HepG2 (cell line): Measurements from ENCODE around the gene WHAMM. TPM values are rescaled to one million over a fixed set of nuclear protein-coding genes. Genes with fewer than 3 reads are reported as not detected.
"Not testable (repeated sequence)": the region's sequence is repeated elsewhere in the genome, so short reads cannot be mapped to it uniquely, and the experiment has no call there.

Experiments used
- ATAC-seq: fragments of 200-7000 bp; cut with Tn5 transposase; 3 replicates; pipeline ENCODE4 v1.9.1; 2020; ENCODE audit warnings: mild to moderate bottlenecking, moderate library complexity
- BruUV-seq: library from RNA; stranded (reverse); fragments of 400-500 nt; replicated peaks from 2 replicates; lab custom pipeline; 2021; lab: Mats Ljungman, UMichigan
- CTCF ChIA-PET: fragments of 300-600 bp; formaldehyde crosslinking; extraction: SDS; loops from one replicate; lab custom pipeline; 2021; ENCODE audit warnings: low total read pairs, inconsistent platforms, low intra/inter-chr PET ratio; lab: Yijun Ruan, JAX
- POLR2A ChIA-PET: fragments of 350-600 bp; sonication (Branson Sonifier 250); formaldehyde crosslinking; loops from one replicate; lab custom pipeline; 2020; ENCODE audit warnings: antibody characterized with exemption, inconsistent platforms; lab: Yijun Ruan, JAX
- DNase-seq: peaks from one replicate; pipeline ENCODE4 v3.0.0-alpha.2; 2015; ENCODE audit warnings: low spot score
- FAIRE-seq: peaks from 3 replicates; lab custom pipeline; 2011; peaks lifted over from hg19 to GRCh38; lab: Jason Lieb, UNC
- H2AFZ ChIP-seq: one replicate; pipeline ENCODE4 v1.6.1; 2011; ENCODE audit warnings: low read length, inconsistent platforms
- H3K27ac ChIP-seq: fragments of 300-600 bp; 3 replicates; pipeline ENCODE4 v1.8.0; 2011; ENCODE audit warnings: mixed run types, mild to moderate bottlenecking, mixed read lengths, low read length, inconsistent platforms; ENCODE audit not compliant: insufficient read depth; ENCODE audit errors: extremely low read length
- H3K27me3 ChIP-seq, 2 experiments: fragments of 200-600 bp in 1 of 2; 2 replicates in 1 of 2; 3 replicates in 1 of 2; pipeline versions ENCODE4 v1.6.0 to v1.8.0; 2011; ENCODE audit warnings: low read length in 2 of 2, mild to moderate bottlenecking in 2 of 2, moderate library complexity in 2 of 2, inconsistent platforms in 1 of 2; ENCODE audit not compliant: insufficient read depth in 2 of 2, control insufficient read depth in 1 of 2
- H3K36me3 ChIP-seq, 2 experiments: fragments of 200-600 bp in 1 of 2; replicated peaks in 1 of 2; 2 replicates in 1 of 2; 3 replicates in 1 of 2; pipeline versions ENCODE4 v1.5.1 to v1.8.0; 2011; ENCODE audit warnings: low read length in 2 of 2, inconsistent platforms in 1 of 2; ENCODE audit not compliant: insufficient read depth in 2 of 2, control insufficient read depth in 1 of 2
- H3K4me1 ChIP-seq: 2 replicates; pipeline ENCODE4 v1.5.1; 2012; ENCODE audit warnings: low read length, inconsistent platforms; ENCODE audit not compliant: insufficient read depth
- H3K4me2 ChIP-seq: 2 replicates; pipeline ENCODE4 v1.6.0; 2011; ENCODE audit warnings: low read depth, low read length, inconsistent platforms
- H3K4me3 ChIP-seq, 3 experiments: fragments of 200-600 bp in 1 of 3; sonication (generic), shearing (Covaris generic) in 1 of 3; replicated peaks in 1 of 3; 2 replicates each; pipeline ENCODE4 v1.5.1; 2011 to 2016; ENCODE audit warnings: low read length in 3 of 3, inconsistent platforms in 2 of 3, low read depth in 2 of 3, mild to moderate bottlenecking in 2 of 3, control low read depth in 1 of 3, mixed read lengths in 1 of 3; ENCODE audit not compliant: insufficient read depth in 1 of 3
- H3K79me2 ChIP-seq: one replicate; pipeline ENCODE4 v1.6.1; 2011; ENCODE audit warnings: low read length, inconsistent platforms; ENCODE audit not compliant: insufficient read depth
- H3K9ac ChIP-seq: 2 replicates; pipeline ENCODE4 v1.6.0; 2011; ENCODE audit warnings: mild to moderate bottlenecking, low read depth, low read length, inconsistent platforms; ENCODE audit not compliant: insufficient read depth
- H3K9me3 ChIP-seq: 2 replicates; pipeline ENCODE4 v1.5.1; 2012; ENCODE audit warnings: mild to moderate bottlenecking, low read length
- H4K20me1 ChIP-seq: 2 replicates; pipeline ENCODE4 v1.6.0; 2011; ENCODE audit warnings: inconsistent platforms, mild to moderate bottlenecking, low read length, moderate library complexity; ENCODE audit not compliant: insufficient read depth
- ARID2 ChIP-seq: sonication (generic); formaldehyde crosslinking; IDR thresholded peaks from 2 replicates; pipeline ENCODE4 v1.8.1; 2022; ENCODE audit warnings: mild to moderate bottlenecking, missing genetic modification reagents, borderline replicate concordance
- BRF2 ChIP-seq: sonication (generic); formaldehyde crosslinking; IDR thresholded peaks from 2 replicates; pipeline ENCODE4 v1.8.1; 2022; ENCODE audit warnings: mild to moderate bottlenecking, missing genetic modification reagents
- ELF4 ChIP-seq: sonication (generic); formaldehyde crosslinking; IDR thresholded peaks from 2 replicates; pipeline ENCODE4 v1.5.0; 2020; ENCODE audit warnings: missing genetic modification reagents, mild to moderate bottlenecking, moderate library complexity, borderline replicate concordance
- JARID2 ChIP-seq: sonication (generic); formaldehyde crosslinking; IDR thresholded peaks from 2 replicates; pipeline ENCODE4 v1.8.1; 2023; ENCODE audit warnings: missing genetic modification reagents, inconsistent platforms; ENCODE audit not compliant: insufficient replicate concordance
- JUN ChIP-seq: sonication (generic); formaldehyde crosslinking; IDR thresholded peaks from 2 replicates; pipeline ENCODE4 v1.4.0; 2020; ENCODE audit warnings: mild to moderate bottlenecking, missing genetic modification reagents
- PHF21A ChIP-seq: sonication (generic); formaldehyde crosslinking; IDR thresholded peaks from 2 replicates; pipeline ENCODE4 v1.5.0; 2020; ENCODE audit warnings: mild to moderate bottlenecking, missing genetic modification reagents
- SKI ChIP-seq: fragments of 450-650 bp; IDR thresholded peaks from one replicate; pipeline ENCODE4 v1.6.1; 2018; ENCODE audit warnings: mild to moderate bottlenecking; ENCODE audit not compliant: partially characterized antibody
- SP4 ChIP-seq: sonication (generic); formaldehyde crosslinking; IDR thresholded peaks from 2 replicates; pipeline ENCODE4 v1.8.1; 2023; ENCODE audit warnings: mild to moderate bottlenecking, missing genetic modification reagents
- ZBED4 ChIP-seq: sonication (generic); formaldehyde crosslinking; IDR thresholded peaks from 2 replicates; pipeline ENCODE4 v1.4.0; 2020; ENCODE audit warnings: missing genetic modification reagents, borderline replicate concordance
- ZFP91 ChIP-seq: sonication (generic); formaldehyde crosslinking; IDR thresholded peaks from 2 replicates; pipeline ENCODE4 v1.9.0; 2022; ENCODE audit warnings: missing genetic modification reagents, mild to moderate bottlenecking, borderline replicate concordance
- ZFYVE20 ChIP-seq: sonication (generic); formaldehyde crosslinking; IDR thresholded peaks from 2 replicates; pipeline ENCODE4 v1.8.0; 2023; ENCODE audit warnings: low read depth, mild to moderate bottlenecking, moderate library complexity, missing genetic modification reagents, borderline replicate concordance
- ZNF136 ChIP-seq: sonication (generic); formaldehyde crosslinking; IDR thresholded peaks from 2 replicates; pipeline ENCODE4 v1.8.1; 2022; ENCODE audit warnings: low read depth, mild to moderate bottlenecking, moderate library complexity, missing genetic modification reagents
- ZNF605 ChIP-seq: sonication (generic); formaldehyde crosslinking; IDR thresholded peaks from 2 replicates; pipeline ENCODE4 v1.8.0; 2022; ENCODE audit warnings: mild to moderate bottlenecking, missing genetic modification reagents
- WGBS: methylation state at CpG from one replicate; pipeline ENCODE4 v1.1.6; 2017; ENCODE audit warnings: low lambda C conversion rate; 5-methylcytosine and 5-hydroxymethylcytosine counted together
- in situ Hi-C: cut with HindIII; loops from 2 replicates; pipeline ENCODE4 v1.10.0; 2017; ENCODE audit warnings: low pct_unique_long_range_greater_than_20kb; ENCODE audit not compliant: extremely low pct_ligation_motif_present
- intact Hi-C: fragments of 100-400 bp; cut with micrococcal nuclease; formaldehyde crosslinking; loops from one replicate; pipeline ENCODE4 v1.10.0; 2022; ENCODE audit not compliant: unreplicated experiment
- polyA plus RNA-seq, 8 experiments: library from polyadenylated mRNA; depleted of rRNA in 3 of 8; stranded (reverse) in 7 of 8; unstranded in 1 of 8; fragments of >200 nt; fragmentation: Illumina TruSeq in 4 of 8; extraction: Trizol in 4 of 8; gene quantifications; 2 replicates each; pipeline versions ENCODE4 v1.2.1 to v1.2.3, GENCODE V29; 2011 to 2016; ENCODE audit warnings: low read depth in 4 of 8, missing spikeins in 1 of 8, mixed read lengths in 1 of 8; ENCODE audit not compliant: insufficient read depth in 1 of 8
- total RNA-seq, 5 experiments: library from RNA; depleted of rRNA; stranded (reverse); fragments of >200 nt; fragmentation: Illumina TruSeq; extraction: Trizol; gene quantifications; 2 replicates each; pipeline ENCODE4 v1.2.3, GENCODE V29; 2016; ENCODE audit warnings: low read depth in 1 of 5

The WHAMM gene
- total and polyA plus RNA-seq, 2 of the 13 experiments (the other 11 are each of a cell fraction or from before 2014, with no cell fraction given) = 2.9 to 3.0 TPM

GRCh38 chr15:82820128-82820527, 10.7 kb downstream of the WHAMM start:
- FAIRE-seq = no peak
- H4K20me1 ChIP-seq = no peaks in the 10 kb centered on the region
- POLR2A ChIA-PET = no interaction called here
- no peak for DNase-seq
- no peaks in the 10 kb centered on the region for H3K9me3 ChIP-seq
- no peak overlapping the region for H3K4me2 ChIP-seq
- H3K27ac ChIP-seq = no peak overlapping the region
- H2AFZ ChIP-seq = no peak overlapping the region
- CTCF ChIA-PET = no interaction called here
- H3K79me2 ChIP-seq = no peaks in the 10 kb centered on the region
- H3K27me3 ChIP-seq = no peaks in the 10 kb centered on the region
- no peak overlapping the region for H3K4me3 ChIP-seq
- intact Hi-C loops (no loop called here), in situ Hi-C loops (no loop called here)
- H3K4me1 ChIP-seq = no peaks in the 10 kb centered on the region
- peaks cover 9 to 41% of the 10 kb centered on the region in 2 experiments; a peak in 4 of 5 replicates for H3K36me3 ChIP-seq
- ATAC-seq = no peak
- BruUV-seq = no TSS peak
- H3K9ac ChIP-seq = no peak overlapping the region
- TF ChIP-seq SP4 (CRISPR knock-in tag) (no peak), JARID2 (no peak), ZBED4 (CRISPR knock-in tag) (no peak), PHF21A (CRISPR knock-in tag) (no peak), ZNF605 (CRISPR knock-in tag) (no peak), ZFP91 (no peak), SKI (no peak), ELF4 (CRISPR knock-in tag) (no peak), BRF2 (CRISPR knock-in tag) (no peak), ZFYVE20 (CRISPR knock-in tag) (no peak), ARID2 (CRISPR knock-in tag) (no peak), ZNF136 (no peak), JUN (no peak)

GRCh38 chr15:82821396-82821795, 12.0 kb downstream of the WHAMM start:
- BruUV-seq = not testable (repeated sequence)

More at GRCh38 chr15:82821396-82821795, 12.0 kb downstream of the WHAMM start:
- H3K79me2 ChIP-seq, H3K9me3 ChIP-seq, H2AFZ ChIP-seq, DNase-seq, intact Hi-C loops, ATAC-seq, POLR2A ChIA-PET, H3K4me3 ChIP-seq, CTCF ChIA-PET, H3K27me3 ChIP-seq, H3K27ac ChIP-seq, H3K9ac ChIP-seq, in situ Hi-C loops, H4K20me1 ChIP-seq, FAIRE-seq, H3K4me2 ChIP-seq, H3K4me1 ChIP-seq: not testable (repeated sequence)
- peaks cover 8 to 40% of the 10 kb centered on the region in 2 experiments; a peak in 4 of 5 replicates for H3K36me3 ChIP-seq
- 87% methylated on average over 3 of the region's 3 CpGs for WGBS
